H1 (cell line): ENCODE data around the gene PREX1. TPM values are rescaled to one million over a fixed set of nuclear protein-coding genes. Genes with fewer than 3 reads are reported as not detected.

ENCODE experiments used
- CTCF ChIA-PET: fragments of 300-600 bp; sonication (Branson Sonifier 250); formaldehyde crosslinking; loops from one replicate; lab custom pipeline; 2021; ENCODE audit not compliant: partially characterized antibody; lab: Charles Lee
- POLR2A ChIA-PET: fragments of 300-600 bp; sonication (Branson Sonifier 250); formaldehyde crosslinking; loops from one replicate; lab custom pipeline; 2021; ENCODE audit warnings: inconsistent platforms; ENCODE audit not compliant: partially characterized antibody; lab: Charles Lee
- DNase-seq, 2 experiments: peaks; one replicate each; pipeline versions ENCODE4 v3.0.0 to v3.0.0-alpha.2; 2010 to 2022; ENCODE audit warnings: low spot score in 2 of 2, low read depth in 1 of 2, mixed read lengths in 1 of 2
- FAIRE-seq: peaks from 2 replicates; lab custom pipeline; 2011; peaks lifted over from hg19 to GRCh38; lab: Jason Lieb, UNC
- H2AFZ ChIP-seq: 2 replicates; pipeline ENCODE4 v1.8.1; 2012; ENCODE audit warnings: low read length, inconsistent platforms
- H2AK5ac ChIP-seq: 2 replicates; pipeline ENCODE4 v1.6.1; 2013; ENCODE audit warnings: low read depth, low read length
- H2BK120ac ChIP-seq: replicated peaks from 2 replicates; pipeline ENCODE3; 2013; ENCODE audit warnings: low read depth, low read length, inconsistent platforms
- H2BK12ac ChIP-seq: 2 replicates; pipeline ENCODE4 v1.6.1; 2013; ENCODE audit warnings: low read depth, low read length
- H2BK15ac ChIP-seq: 2 replicates; pipeline ENCODE4 v1.6.1; 2013; ENCODE audit warnings: low read length
- H2BK20ac ChIP-seq: 2 replicates; pipeline ENCODE4 v1.6.1; 2013; ENCODE audit warnings: low read length
- H2BK5ac ChIP-seq: 2 replicates; pipeline ENCODE4 v1.6.1; 2013; ENCODE audit warnings: low read depth, low read length
- H3K14ac ChIP-seq: 2 replicates; pipeline ENCODE4 v1.6.1; 2013; ENCODE audit warnings: inconsistent platforms; ENCODE audit not compliant: insufficient read length
- H3K18ac ChIP-seq: 2 replicates; pipeline ENCODE4 v1.6.1; 2013; ENCODE audit warnings: low read length; ENCODE audit errors: extremely low read depth
- H3K23ac ChIP-seq: 2 replicates; pipeline ENCODE4 v1.6.1; 2013; ENCODE audit warnings: inconsistent platforms; ENCODE audit not compliant: insufficient read length
- H3K23me2 ChIP-seq: 2 replicates; pipeline ENCODE4 v1.6.1; 2013; ENCODE audit warnings: low read depth, low read length
- H3K27ac ChIP-seq: 2 replicates; pipeline ENCODE4 v1.6.1; 2011; ENCODE audit warnings: low read depth, low read length, inconsistent platforms
- H3K27me3 ChIP-seq, 4 experiments: replicated peaks in 1 of 4; 1 replicate in 1 of 4; 2 replicates in 3 of 4; pipeline versions ENCODE4 v1.6.1 to v1.8.1; 2011 to 2013; ENCODE audit warnings: low read length in 3 of 4, mild to moderate bottlenecking in 3 of 4, inconsistent platforms in 2 of 4, mixed read lengths in 2 of 4, moderate library complexity in 1 of 4; ENCODE audit not compliant: control insufficient read depth in 3 of 4, insufficient read depth in 3 of 4; ENCODE audit errors: extremely low read depth in 1 of 4
- H3K36me3 ChIP-seq, 4 experiments: 2 replicates each; pipeline versions ENCODE4 v1.6.1 to v1.8.1; 2011 to 2013; ENCODE audit warnings: mild to moderate bottlenecking in 4 of 4, low read length in 3 of 4, moderate library complexity in 2 of 4, control low read depth in 1 of 4, inconsistent platforms in 1 of 4; ENCODE audit not compliant: insufficient read depth in 4 of 4, control insufficient read depth in 2 of 4
- H3K4ac ChIP-seq: replicated peaks from 2 replicates; pipeline ENCODE3; 2013; ENCODE audit warnings: low read length, low read depth, mixed read lengths, inconsistent platforms; ENCODE audit not compliant: insufficient read length
- H3K4me1 ChIP-seq, 4 experiments: replicated peaks in 1 of 4; 1 replicate in 1 of 4; 2 replicates in 3 of 4; pipeline versions ENCODE4 v1.6.1 to v1.8.1; 2011 to 2013; ENCODE audit warnings: low read length in 3 of 4, inconsistent platforms in 2 of 4, mixed read lengths in 1 of 4; ENCODE audit not compliant: insufficient read depth in 4 of 4, control insufficient read depth in 3 of 4
- H3K4me2 ChIP-seq, 2 experiments: 2 replicates each; pipeline versions ENCODE4 v1.6.1 to v1.8.1; 2011 to 2013; ENCODE audit warnings: low read depth in 2 of 2, low read length in 2 of 2, control low read depth in 1 of 2, inconsistent platforms in 1 of 2, mild to moderate bottlenecking in 1 of 2; ENCODE audit not compliant: insufficient read depth in 1 of 2
- H3K4me3 ChIP-seq, 4 experiments: fragments of 200-600, 300-600 bp in 1 of 4; sonication (generic), shearing (Covaris generic), sonication (Bioruptor Twin) in 1 of 4; 2 replicates each; pipeline versions ENCODE4 v1.5.1 to v1.8.1; 2011 to 2016; ENCODE audit warnings: low read length in 4 of 4, low read depth in 3 of 4, control low read depth in 2 of 4, inconsistent platforms in 2 of 4, mild to moderate bottlenecking in 2 of 4, mixed read lengths in 1 of 4, moderate library complexity in 1 of 4; ENCODE audit not compliant: insufficient read depth in 2 of 4; ENCODE audit errors: extremely low read depth in 1 of 4
- H3K56ac ChIP-seq: replicated peaks from 2 replicates; pipeline ENCODE3; 2013; ENCODE audit warnings: low read depth, mild to moderate bottlenecking, mixed read lengths, low read length, inconsistent platforms; ENCODE audit not compliant: insufficient read length
- H3K79me1 ChIP-seq: 2 replicates; pipeline ENCODE4 v1.6.1; 2013; ENCODE audit warnings: low read depth, low read length, control low read depth
- H3K79me2 ChIP-seq, 2 experiments: 2 replicates each; pipeline versions ENCODE4 v1.6.1 to v1.8.1; 2012 to 2013; ENCODE audit warnings: low read length in 2 of 2, mild to moderate bottlenecking in 2 of 2, inconsistent platforms in 1 of 2; ENCODE audit not compliant: insufficient read depth in 2 of 2, control insufficient read depth in 1 of 2
- H3K9ac ChIP-seq, 4 experiments: replicated peaks in 1 of 4; 1 replicate in 1 of 4; 2 replicates in 3 of 4; pipeline versions ENCODE4 v1.6.1 to v1.8.1; 2011 to 2013; ENCODE audit warnings: low read depth in 3 of 4, low read length in 3 of 4, control low read depth in 2 of 4, mild to moderate bottlenecking in 2 of 4, moderate library complexity in 2 of 4, inconsistent platforms in 1 of 4; ENCODE audit errors: extremely low read depth in 1 of 4
- H3K9me3 ChIP-seq, 2 experiments: 2 replicates each; pipeline versions ENCODE4 v1.6.1 to v1.8.1; 2012 to 2013; ENCODE audit warnings: mild to moderate bottlenecking in 2 of 2, moderate library complexity in 2 of 2, control low read depth in 1 of 2, inconsistent platforms in 1 of 2, low read depth in 1 of 2, low read length in 1 of 2, mixed read lengths in 1 of 2; ENCODE audit not compliant: insufficient read depth in 2 of 2
- H4K20me1 ChIP-seq, 2 experiments: replicated peaks in 1 of 2; 2 replicates each; pipeline versions ENCODE3 to v1.8.1; 2011 to 2013; ENCODE audit warnings: inconsistent platforms in 2 of 2, low read length in 2 of 2, mild to moderate bottlenecking in 1 of 2; ENCODE audit not compliant: insufficient read depth in 2 of 2, control insufficient read depth in 1 of 2
- H4K5ac ChIP-seq: 2 replicates; pipeline ENCODE4 v1.6.1; 2013; ENCODE audit warnings: low read length, low read depth, mixed read lengths, inconsistent platforms; ENCODE audit not compliant: insufficient read length
- H4K8ac ChIP-seq: 2 replicates; pipeline ENCODE4 v1.8.0; 2013; ENCODE audit warnings: mild to moderate bottlenecking, moderate library complexity, low read length, inconsistent platforms; ENCODE audit not compliant: insufficient read depth; ENCODE audit errors: extremely low read depth
- H4K91ac ChIP-seq: replicated peaks from 2 replicates; pipeline ENCODE3; 2013; ENCODE audit warnings: low read length, mixed read lengths, inconsistent platforms; ENCODE audit not compliant: insufficient read length
- POU5F1 ChIP-seq: IDR thresholded peaks from 2 replicates; pipeline ENCODE4 v1.6.1; 2011; ENCODE audit warnings: low read depth, mild to moderate bottlenecking, low read length, moderate library complexity
- RAD21 ChIP-seq, 2 experiments: IDR thresholded peaks in 1 of 2; conservative IDR thresholded peaks in 1 of 2; 2 replicates each; pipeline ENCODE4 v1.6.1; 2011; ENCODE audit warnings: low read depth in 2 of 2, low read length in 2 of 2, improper control_type of control experiment in 1 of 2, inconsistent platforms in 1 of 2, mild to moderate bottlenecking in 1 of 2, moderate library complexity in 1 of 2
- WGBS, 2 experiments: shearing (Covaris generic) in 1 of 2; methylation state at CpG; one replicate each; pipeline versions ENCODE4 v1.1.6 to v1.1.7; 2013 to 2015; ENCODE audit warnings: low lambda C conversion rate in 2 of 2, mixed read lengths in 2 of 2, inconsistent platforms in 1 of 2, low coverage in 1 of 2, missing lambda C conversion rate in 1 of 2; ENCODE audit not compliant: insufficient replicate concordance in 2 of 2, insufficient coverage in 1 of 2, insufficient read length in 1 of 2; ENCODE audit errors: extremely low coverage in 1 of 2, missing lambda C conversion rate in 1 of 2; 5-methylcytosine and 5-hydroxymethylcytosine counted together
- polyA plus RNA-seq, 7 experiments: library from polyadenylated mRNA; depleted of rRNA in 3 of 7; stranded (reverse) in 5 of 7; unstranded in 2 of 7; fragments of >200 nt in 5 of 7; fragments of 200-250 nt in 2 of 7; gene quantifications; 1 replicate in 5 of 7; 2 replicates in 1 of 7; 4 replicates in 1 of 7; pipeline versions ENCODE4 v1.2.1 to v1.2.3, GENCODE V29; 2011 to 2013; ENCODE audit warnings: missing spikeins in 2 of 7, mixed read lengths in 2 of 7
- total RNA-seq: library from RNA; stranded (reverse); fragmentation: NEBNext Ultra II Directional; extraction: Animal tissue kit (Norgen Biotek cat#: 25700); gene quantifications from 2 replicates; pipeline ENCODE4 v1.2.1, GENCODE V29; 2021
- TF ChIP-seq, protein P1 (sequence below), 3 experiments: IDR thresholded peaks; 1 replicate in 2 of 3; 2 replicates in 1 of 3; pipeline versions ENCODE4 v1.5.1 to v1.6.1; 2011; ENCODE audit warnings: low read length in 3 of 3, mild to moderate bottlenecking in 3 of 3, inconsistent platforms in 2 of 3, low read depth in 1 of 3, moderate library complexity in 1 of 3; ENCODE audit not compliant: insufficient read depth in 1 of 3; ENCODE audit errors: control extremely low read depth in 1 of 3

The PREX1 gene
- total and polyA plus RNA-seq, 2 of the 8 experiments (the other 6 are each of a cell fraction or from before 2014, with no cell fraction given), result 10.7 to 12.8 TPM

DNA sequence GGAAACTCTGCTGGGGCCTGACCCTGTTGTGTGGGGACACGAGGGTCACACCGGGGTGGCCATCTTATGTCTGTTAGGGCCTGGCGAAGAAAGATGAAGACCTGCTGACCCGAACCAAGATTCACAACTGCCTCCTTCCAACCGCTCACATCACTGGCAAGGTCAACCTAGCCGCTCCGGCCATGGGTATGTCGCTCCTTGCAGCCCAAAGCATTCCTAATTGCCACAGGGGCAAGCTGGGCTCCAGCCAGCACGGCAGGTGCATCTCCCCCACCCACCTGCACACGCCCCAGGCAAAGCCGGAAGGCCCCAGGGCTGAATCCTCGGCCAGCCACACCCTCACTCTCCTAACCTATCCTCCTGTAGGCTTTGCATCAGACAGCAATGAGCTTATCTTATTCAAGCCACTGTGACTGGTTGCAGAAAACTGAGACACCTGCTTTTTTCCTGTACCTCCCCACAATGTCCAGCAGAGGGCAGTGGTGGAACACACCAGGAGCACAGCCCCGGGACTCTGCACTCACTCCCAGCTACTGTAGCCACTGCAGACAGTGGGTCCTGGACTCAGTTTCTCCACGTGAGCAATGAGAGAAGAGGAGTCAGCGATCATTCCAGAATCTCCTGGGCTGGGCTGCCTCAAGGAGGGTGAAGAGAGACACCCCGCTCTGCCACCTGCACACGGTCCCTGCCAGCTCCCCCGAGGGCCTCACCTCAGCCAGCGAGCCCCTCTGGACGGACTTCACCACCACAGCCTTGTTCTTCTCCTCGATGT is 170.2 kb downstream of the PREX1 start:
- peak; percentile 32 for FAIRE-seq

More for the DNA sequence above, 170.2 kb downstream of the PREX1 start:
- Histone ChIP-seq H4K5ac (no peak overlapping the region), H3K18ac (no peak overlapping the region), H3K4me2 (no peak overlapping the region), H3K9ac (no peak overlapping the region), H3K79me1 (no peaks in the 10 kb centered on the region), H2BK5ac (no peak overlapping the region; the same call in 1 of the 2 replicates), H4K8ac (no peak overlapping the region), H3K27ac (no peak overlapping the region), H2BK12ac (0 out of 2 replicates have a peak overlapping the region, but pooled peaks have one; percentile 19), H2BK120ac (no peak overlapping the region), H3K4me3 (no peak overlapping the region), H2AK5ac (no peak overlapping the region), H2BK20ac (no peak overlapping the region), H2BK15ac (no peak overlapping the region), H4K91ac (no peak overlapping the region), H3K4me1 (no peaks in the 10 kb centered on the region; a peak in 1 of 7 replicates), H3K23ac (no peak overlapping the region), H4K20me1 (no peaks in the 10 kb centered on the region), H3K27me3 (no peaks in the 10 kb centered on the region), H3K14ac (no peak overlapping the region), H3K4ac (no peak overlapping the region), H3K79me2 (no peaks in the 10 kb centered on the region), H3K56ac (no peak overlapping the region), H3K23me2 (no peaks in the 10 kb centered on the region; the same call in 1 of the 2 replicates), H3K36me3 (no peaks in the 10 kb centered on the region), H2AFZ (no peak overlapping the region), H3K9me3 (0 out of 4 replicates have a peak, but pooled peaks cover 0 to 3% of the 10 kb centered on the region in 2 experiments)
- ChIA-PET CTCF (interaction anchor here (0.6 to 10.5 kb wide), 103 partner anchors 10 to 1012 kb away, joined by 3 to 186 read pairs (median 5); partner anchors contain the start of genes ARFGEF2 and PREX1), POLR2A (interaction anchor here (0.7 to 1.0 kb wide), 4 partner anchors 169 to 251 kb away, joined by 3 to 4 read pairs (median 3); no protein-coding TSS in a partner anchor)
- peak in 1 of 2 experiments; percentile 75 for DNase-seq
- WGBS, 2 experiments, result 74% methylated on average over 20 of the region's 21 CpGs; no CpG with 5 or more reads in 1 of the 2 experiments
- TF ChIP-seq, protein P1, sequence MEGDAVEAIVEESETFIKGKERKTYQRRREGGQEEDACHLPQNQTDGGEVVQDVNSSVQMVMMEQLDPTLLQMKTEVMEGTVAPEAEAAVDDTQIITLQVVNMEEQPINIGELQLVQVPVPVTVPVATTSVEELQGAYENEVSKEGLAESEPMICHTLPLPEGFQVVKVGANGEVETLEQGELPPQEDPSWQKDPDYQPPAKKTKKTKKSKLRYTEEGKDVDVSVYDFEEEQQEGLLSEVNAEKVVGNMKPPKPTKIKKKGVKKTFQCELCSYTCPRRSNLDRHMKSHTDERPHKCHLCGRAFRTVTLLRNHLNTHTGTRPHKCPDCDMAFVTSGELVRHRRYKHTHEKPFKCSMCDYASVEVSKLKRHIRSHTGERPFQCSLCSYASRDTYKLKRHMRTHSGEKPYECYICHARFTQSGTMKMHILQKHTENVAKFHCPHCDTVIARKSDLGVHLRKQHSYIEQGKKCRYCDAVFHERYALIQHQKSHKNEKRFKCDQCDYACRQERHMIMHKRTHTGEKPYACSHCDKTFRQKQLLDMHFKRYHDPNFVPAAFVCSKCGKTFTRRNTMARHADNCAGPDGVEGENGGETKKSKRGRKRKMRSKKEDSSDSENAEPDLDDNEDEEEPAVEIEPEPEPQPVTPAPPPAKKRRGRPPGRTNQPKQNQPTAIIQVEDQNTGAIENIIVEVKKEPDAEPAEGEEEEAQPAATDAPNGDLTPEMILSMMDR (IDR thresholded peaks at IDR 0.05; ENCODE audit: control extremely low read depth in 1 of 3, insufficient read depth in 1 of 3, low read depth in 1 of 3, low read length in 3 of 3), result peak; percentile 85 to 96 (median 87)
- TF ChIP-seq RAD21 (IDR thresholded peaks at IDR 0.05 in 1 of 2, conservative IDR thresholded peaks at IDR 0.05 in 1 of 2; ENCODE audit: low read depth in 2 of 2, low read length in 2 of 2), result peak; percentile 96 to 99
- no peak for TF ChIP-seq POU5F1
